ES-I3 (cell line): Measurements from ENCODE around the gene ARVCF.
"Not testable (repeated sequence)": the region's sequence is repeated elsewhere in the genome, so short reads cannot be mapped to it uniquely, and the experiment has no call there.

Experiments used
- H3K36me3 ChIP-seq: 2 replicates; pipeline ENCODE4 v1.6.1; 2013; ENCODE audit warnings: mild to moderate bottlenecking, low read length, control low read depth, moderate library complexity; ENCODE audit not compliant: insufficient read depth
- H3K4me1 ChIP-seq: 2 replicates; pipeline ENCODE4 v1.6.1; 2013; ENCODE audit warnings: mild to moderate bottlenecking, control low read depth, low read length; ENCODE audit not compliant: insufficient read depth
- H3K9ac ChIP-seq: 2 replicates; pipeline ENCODE4 v1.6.1; 2013; ENCODE audit warnings: low read depth, mild to moderate bottlenecking, low read length, moderate library complexity
- H3K9me3 ChIP-seq: 2 replicates; pipeline ENCODE4 v1.6.1; 2013; ENCODE audit warnings: mild to moderate bottlenecking, low read length, moderate library complexity; ENCODE audit not compliant: control insufficient read depth, insufficient read depth

Gene ARVCF

DNA sequence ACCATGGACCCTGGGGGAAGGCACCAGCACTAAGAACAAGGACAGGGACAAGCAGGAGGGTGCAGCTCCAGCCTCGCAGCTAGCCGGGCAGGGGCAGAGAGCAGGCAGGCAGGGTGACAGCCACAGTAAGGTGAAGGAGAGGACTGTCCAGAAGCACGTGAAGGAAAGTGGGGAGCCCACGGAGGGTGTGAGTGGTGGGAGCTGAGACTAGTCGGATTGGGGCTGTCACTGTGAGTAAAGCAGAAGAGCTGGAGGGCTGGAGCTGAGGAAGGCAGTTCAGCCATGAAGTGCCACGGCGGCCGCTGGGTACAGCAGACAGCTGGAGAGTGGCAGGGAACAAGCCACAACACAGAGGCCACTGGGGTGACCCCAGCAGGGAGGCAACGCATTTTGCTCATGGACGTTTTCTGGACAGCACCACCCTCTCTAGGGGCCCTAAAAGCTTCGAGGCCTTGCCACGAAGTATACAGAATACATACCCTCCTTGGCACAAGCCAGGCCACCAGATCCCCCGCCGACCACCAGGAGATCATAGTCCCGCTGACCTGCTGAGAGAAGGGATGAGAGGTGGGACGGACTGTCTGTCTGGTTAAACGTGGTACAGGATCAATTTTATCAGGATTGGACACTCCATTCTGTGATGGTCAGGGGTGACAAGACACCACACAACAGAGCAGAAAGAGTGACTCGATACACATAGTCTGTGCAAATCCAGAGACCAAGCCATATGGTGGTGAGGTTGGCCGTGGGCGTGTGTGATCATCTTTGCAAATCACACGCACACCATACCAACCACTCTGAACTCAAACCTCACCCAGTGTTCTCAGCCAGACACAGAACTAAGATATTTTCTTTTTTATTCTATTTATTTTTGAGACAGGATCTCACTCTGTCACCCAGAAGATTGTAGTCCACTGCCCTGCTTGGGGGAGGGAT, 85.8 kb downstream of the ARVCF start:
- no peak overlapping the region for H3K9ac ChIP-seq
- no peaks in the 10 kb centered on the region for H3K4me1 ChIP-seq

DNA sequence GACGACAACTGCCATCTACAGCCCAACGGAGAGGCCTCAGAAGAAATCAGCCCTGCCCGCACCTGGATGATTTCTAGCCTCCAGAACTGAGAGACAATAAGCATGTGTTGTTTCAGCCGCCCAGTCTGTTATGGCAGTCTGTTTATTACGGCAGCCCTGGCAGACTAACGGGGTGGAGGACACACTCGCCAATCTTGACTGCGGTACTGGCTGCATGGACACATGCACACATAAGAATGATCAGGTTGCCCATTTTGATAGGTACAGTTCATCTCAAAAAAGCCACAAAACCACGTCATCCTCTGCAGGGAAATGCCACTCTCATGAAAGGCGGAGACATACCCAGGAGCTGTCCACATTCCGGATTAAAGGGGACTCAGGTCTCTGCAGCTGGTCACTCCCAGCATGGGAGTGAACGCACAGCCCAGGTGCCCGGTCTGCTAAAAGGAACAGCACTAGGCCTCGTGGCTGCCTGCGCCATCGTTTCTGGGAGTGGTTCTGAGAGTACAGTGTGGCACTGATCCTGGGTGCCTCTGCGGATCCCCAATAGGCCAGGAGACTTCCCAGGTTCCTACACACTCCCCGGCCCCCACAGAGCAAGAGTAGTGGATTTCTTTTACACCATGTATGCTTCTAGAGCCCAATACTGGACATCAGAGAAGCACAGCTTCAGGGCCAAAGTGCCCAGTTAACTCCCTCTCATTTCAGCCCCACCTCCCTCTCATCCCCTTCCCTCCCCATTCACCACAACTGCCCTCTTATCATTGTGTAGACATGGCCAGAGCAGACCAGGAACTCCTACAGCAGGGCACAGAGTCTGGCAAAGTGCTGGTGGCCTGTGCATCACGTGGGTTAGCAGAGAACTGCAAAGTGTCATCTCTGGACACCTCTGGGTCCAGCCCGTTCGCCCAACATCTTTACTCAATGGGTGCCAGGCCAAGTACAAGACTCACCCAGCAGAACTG, 86.8 kb downstream of the ARVCF start:
- Histone ChIP-seq H3K36me3 (no peaks in the 10 kb centered on the region), H3K4me1 (no peaks in the 10 kb centered on the region), H3K9ac (no peak overlapping the region), H3K9me3 (no peaks in the 10 kb centered on the region)

More for the DNA sequence above, 85.8 kb downstream of the ARVCF start:
- Histone ChIP-seq H3K36me3 (no peaks in the 10 kb centered on the region), H3K9me3 (no peaks in the 10 kb centered on the region)

DNA sequence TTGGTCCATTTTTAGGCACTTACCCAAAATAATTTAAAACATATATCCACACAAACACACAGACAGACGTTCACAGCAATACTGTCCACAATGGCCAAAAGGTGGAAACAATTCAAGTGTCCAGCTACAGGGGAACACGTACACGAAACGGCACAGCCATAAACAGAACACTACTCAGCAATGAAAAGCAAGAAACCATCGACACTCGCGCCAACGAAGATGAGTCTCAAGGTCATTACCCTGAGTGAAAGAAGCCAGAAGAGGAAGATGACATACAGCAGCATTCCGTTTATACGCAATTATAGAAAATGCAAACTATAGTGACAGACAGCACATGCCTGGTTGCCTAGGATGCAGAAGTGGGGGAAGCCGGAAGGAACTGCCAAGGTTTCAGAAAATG, 88.4 kb downstream of the ARVCF start:
- Histone ChIP-seq H3K9me3 (no peaks in the 10 kb centered on the region), H3K9ac (no peak overlapping the region), H3K4me1 (no peaks in the 10 kb centered on the region), H3K36me3 (no peaks in the 10 kb centered on the region)

- Histone ChIP-seq H3K9ac (no peak overlapping the region), H3K4me1 (no peaks in the 10 kb centered on the region), H3K9me3 (no peaks in the 10 kb centered on the region), H3K36me3 (no peaks in the 10 kb centered on the region)
Measured at GRCh38 chr22:19927696-19928095, 88.9 kb downstream of the ARVCF start.

- H3K9me3 ChIP-seq, H3K36me3 ChIP-seq, H3K4me1 ChIP-seq, H3K9ac ChIP-seq: not testable (repeated sequence)
Measured at GRCh38 chr22:19926028-19926427, 90.6 kb downstream of the ARVCF start.

DNA sequence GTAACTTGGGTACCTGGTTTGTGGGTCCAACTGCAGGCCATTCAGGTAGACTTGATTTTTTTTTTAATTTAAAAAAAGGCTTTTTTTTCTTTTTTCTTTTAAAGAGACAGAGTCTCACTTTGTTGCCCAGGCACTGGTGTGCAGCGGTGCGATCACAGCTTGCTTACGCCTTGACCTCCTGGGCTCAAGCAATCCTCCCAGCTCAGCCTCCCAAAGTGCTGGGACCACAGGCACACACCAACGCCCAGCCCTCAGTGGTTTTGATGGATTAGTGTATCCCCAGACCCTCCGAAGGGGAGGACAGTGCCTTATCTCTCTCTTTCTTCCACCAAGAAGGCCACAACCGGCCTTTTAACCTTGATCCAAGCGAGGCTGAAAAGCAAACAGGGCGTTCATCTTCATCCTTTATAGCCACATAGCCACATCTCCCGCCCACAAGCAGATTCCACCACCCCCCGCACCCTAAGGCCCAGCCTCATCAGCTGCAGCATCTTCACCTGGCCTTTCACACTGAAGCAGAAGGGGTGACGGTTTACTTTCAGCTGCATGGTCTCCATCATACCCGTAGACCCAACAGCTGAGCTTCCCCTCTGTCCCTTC, 92.6 kb downstream of the ARVCF start:
- no peaks in the 10 kb centered on the region for H3K4me1 ChIP-seq
- H3K9ac ChIP-seq: no peak overlapping the region
- no peaks in the 10 kb centered on the region for H3K9me3 ChIP-seq
- no peaks in the 10 kb centered on the region for H3K36me3 ChIP-seq

GRCh38 chr22:19921544-19922081, 95.0 kb downstream of the ARVCF start:
- Histone ChIP-seq H3K9ac (no peak overlapping the region), H3K36me3 (no peaks in the 10 kb centered on the region), H3K4me1 (no peaks in the 10 kb centered on the region), H3K9me3 (no peaks in the 10 kb centered on the region)
